D721Med (cell line): ENCODE measurements around the gene SLC39A11.

ENCODE experiments used
- DNase-seq: peaks from one replicate; pipeline ENCODE4 v3.0.0; 2011; ENCODE audit warnings: low spot score; ENCODE audit not compliant: insufficient read length
- FAIRE-seq: peaks from 2 replicates; lab custom pipeline; 2011; peaks lifted over from hg19 to GRCh38; lab: Jason Lieb, UNC
- TF ChIP-seq, protein P1 (sequence below): IDR thresholded peaks from 2 replicates; pipeline ENCODE4 v1.5.1; 2012; ENCODE audit warnings: mild to moderate bottlenecking, control low read depth; ENCODE audit not compliant: insufficient read depth; ENCODE audit errors: missing control alignments

Gene SLC39A11

DNA sequence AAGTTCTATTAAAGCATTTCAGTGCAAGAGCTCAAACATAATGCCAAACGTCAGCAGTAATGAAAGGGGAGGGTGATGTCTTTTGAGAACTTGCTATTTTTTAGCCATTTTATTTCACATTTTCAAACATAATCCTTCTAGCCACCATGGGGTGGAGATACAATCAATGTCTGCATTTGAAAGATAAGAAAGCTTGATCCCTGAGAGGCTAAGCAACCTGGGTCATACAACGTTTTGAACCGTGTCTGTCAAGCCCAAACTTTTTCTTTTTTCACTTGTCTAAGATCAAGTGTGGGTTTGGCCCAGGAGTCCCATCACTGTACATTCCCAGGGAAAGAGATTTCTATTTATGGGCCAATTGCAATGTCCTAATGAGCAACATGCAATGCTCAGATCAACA is 331.1 kb downstream of the SLC39A11 start:
- no peak for DNase-seq
- FAIRE-seq = no peak
- TF ChIP-seq, protein P1, sequence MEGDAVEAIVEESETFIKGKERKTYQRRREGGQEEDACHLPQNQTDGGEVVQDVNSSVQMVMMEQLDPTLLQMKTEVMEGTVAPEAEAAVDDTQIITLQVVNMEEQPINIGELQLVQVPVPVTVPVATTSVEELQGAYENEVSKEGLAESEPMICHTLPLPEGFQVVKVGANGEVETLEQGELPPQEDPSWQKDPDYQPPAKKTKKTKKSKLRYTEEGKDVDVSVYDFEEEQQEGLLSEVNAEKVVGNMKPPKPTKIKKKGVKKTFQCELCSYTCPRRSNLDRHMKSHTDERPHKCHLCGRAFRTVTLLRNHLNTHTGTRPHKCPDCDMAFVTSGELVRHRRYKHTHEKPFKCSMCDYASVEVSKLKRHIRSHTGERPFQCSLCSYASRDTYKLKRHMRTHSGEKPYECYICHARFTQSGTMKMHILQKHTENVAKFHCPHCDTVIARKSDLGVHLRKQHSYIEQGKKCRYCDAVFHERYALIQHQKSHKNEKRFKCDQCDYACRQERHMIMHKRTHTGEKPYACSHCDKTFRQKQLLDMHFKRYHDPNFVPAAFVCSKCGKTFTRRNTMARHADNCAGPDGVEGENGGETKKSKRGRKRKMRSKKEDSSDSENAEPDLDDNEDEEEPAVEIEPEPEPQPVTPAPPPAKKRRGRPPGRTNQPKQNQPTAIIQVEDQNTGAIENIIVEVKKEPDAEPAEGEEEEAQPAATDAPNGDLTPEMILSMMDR = no peak

- FAIRE-seq (no peak), DNase-seq (no peak)
- TF ChIP-seq, protein P1 = no peak
These were observed 332.1 kb downstream of the SLC39A11 start for GRCh38 chr17:72760368-72760767.

DNA sequence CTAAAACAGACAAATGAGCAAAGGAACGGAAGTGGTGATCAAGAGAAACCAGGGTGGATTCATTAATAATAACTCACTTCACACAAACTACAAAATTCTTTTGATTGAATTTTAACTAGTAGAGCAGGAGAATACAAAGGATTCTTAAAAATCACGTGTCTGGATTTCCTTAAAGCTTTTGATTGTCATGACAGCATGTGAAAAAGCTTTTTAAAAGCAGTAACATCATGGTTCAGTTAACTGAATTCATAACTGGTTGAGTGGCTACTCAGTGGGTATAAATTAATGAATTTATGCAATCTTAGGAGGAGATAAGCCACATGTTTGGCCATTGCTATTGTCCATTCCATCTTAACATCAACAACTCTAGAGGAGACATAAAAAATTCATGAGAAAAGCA is 333.2 kb downstream of the SLC39A11 start:
- DNase-seq (no peak), FAIRE-seq (no peak)
- TF ChIP-seq, protein P1 = no peak

GRCh38 chr17:72756256-72756655 is 336.2 kb downstream of the SLC39A11 start:
- DNase-seq (no peak), FAIRE-seq (no peak)
- TF ChIP-seq, protein P1 = no peak

- TF ChIP-seq, protein P1 = no peak
These were observed 338.0 kb downstream of the SLC39A11 start for GRCh38 chr17:72754513-72754912.

DNA sequence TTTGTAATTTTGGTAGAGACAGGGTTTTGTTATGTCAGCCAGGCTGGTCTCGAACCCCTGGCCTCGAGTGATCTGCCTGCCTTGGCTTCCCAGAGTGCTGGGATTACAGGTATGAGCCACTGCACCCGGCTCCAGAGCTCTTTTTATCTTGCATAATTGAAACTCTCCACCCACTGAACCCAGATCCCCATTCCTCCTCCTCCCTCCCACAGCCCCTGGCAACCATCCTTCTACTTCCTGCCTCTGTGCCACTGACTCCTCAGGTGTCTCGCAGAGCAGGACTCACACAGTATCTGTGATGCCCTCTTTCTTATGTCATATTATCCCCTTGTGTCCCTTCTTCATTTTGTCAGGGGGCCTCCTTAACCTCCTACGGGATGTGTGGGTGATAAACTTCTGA is 340.7 kb downstream of the SLC39A11 start:
- FAIRE-seq = no peak
- TF ChIP-seq, protein P1 = no peak
- DNase-seq = no peak

More at GRCh38 chr17:72754513-72754912, 338.0 kb downstream of the SLC39A11 start:
- no peak for FAIRE-seq
- DNase-seq = no peak

- TF ChIP-seq, protein P1 = no peak
- FAIRE-seq (no peak), DNase-seq (no peak)
These were observed 343.3 kb downstream of the SLC39A11 start for GRCh38 chr17:72749119-72749572.
